ENCODE results near the gene ANKS3. TPM values are rescaled to one million over a fixed set of nuclear protein-coding genes. Genes with fewer than 3 reads are reported as not detected.

Gene ANKS3
- total RNA-seq, 1 experiment from 2014 or later = 25.5 TPM

DNA sequence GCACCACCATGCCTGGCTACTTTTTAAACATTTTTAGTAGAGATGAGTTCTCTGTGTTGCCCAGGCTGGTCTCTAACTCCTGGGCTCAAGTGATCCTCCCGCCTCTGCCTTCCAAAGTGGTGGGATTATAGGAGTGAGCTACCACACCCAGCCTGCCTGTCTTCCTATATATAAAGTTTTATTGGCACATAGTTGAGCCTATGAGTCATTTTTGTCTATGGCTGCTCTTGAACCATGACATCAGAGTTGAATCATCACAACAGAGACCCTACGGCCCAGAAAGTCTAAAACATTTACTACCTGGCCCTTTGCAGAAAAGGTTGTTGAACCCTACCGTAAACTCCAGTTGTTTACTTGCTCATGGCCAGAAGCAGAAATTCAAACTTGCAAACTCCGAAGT lies 46.2 kb upstream of the ANKS3 start:
- H3K27ac ChIP-seq (ENCODE audit: low read depth, low read length) = no peak overlapping the region
- H3K4me1 ChIP-seq (ENCODE audit: control insufficient read depth in 1 of 2, insufficient read depth in 2 of 2, low read length in 2 of 2) = peaks cover 3 to 12% of the 10 kb centered on the region in 2 experiments; a peak in 3 of 4 replicates
- no TSS peak for BruUV-seq (replicated peaks)
- DNase-seq (ENCODE audit: low read depth, low spot score) (no peak), ATAC-seq (peak; percentile 36)
- H3K36me3 ChIP-seq (ENCODE audit: control insufficient read depth in 1 of 2, insufficient read depth in 2 of 2, low read length in 2 of 2) = no peaks in the 10 kb centered on the region
- POLR2A ChIA-PET = no interaction called here
- RAD21 ChIA-PET (ENCODE audit: low non-redundant PET in 1 of 2, low total read pairs in 2 of 2, uncharacterized antibody in 2 of 2, unreplicated experiment in 2 of 2) = no interaction called here
- no peaks in the 10 kb centered on the region for H4K20me1 ChIP-seq (ENCODE audit: insufficient read depth)
- no peak overlapping the region for H3K4me3 ChIP-seq (replicated peaks in 1 of 2; ENCODE audit: low read depth in 1 of 2, low read length in 2 of 2)
- TF ChIP-seq EGR1 (IDR thresholded peaks at IDR 0.05; ENCODE audit: low read depth) (no peak), CEBPB (IDR thresholded peaks at IDR 0.05; ENCODE audit: low read depth) (no peak), POLR2A (IDR thresholded peaks at IDR 0.05; ENCODE audit: borderline replicate concordance, extremely low read depth, insufficient read depth, insufficient read length) (no peak), JUND (IDR thresholded peaks at IDR 0.05) (peak; percentile 56; the same call in 1 of the 2 replicates), ZFX (IDR thresholded peaks at IDR 0.05) (no peak), ELF1 (IDR thresholded peaks at IDR 0.05; ENCODE audit: borderline replicate concordance, low read depth) (no peak), TCF7L2 (IDR thresholded peaks at IDR 0.05; ENCODE audit: borderline replicate concordance, extremely low read depth, insufficient read depth, insufficient read length) (no peak), CBX3 (IDR thresholded peaks at IDR 0.05; ENCODE audit: low read depth) (no peak; the same call in 1 of the 2 replicates), RAD21 (IDR thresholded peaks at IDR 0.05; ENCODE audit: low read depth) (no peak), FOSL1 (IDR thresholded peaks at IDR 0.05; ENCODE audit: low read depth) (peak; percentile 71), YY1 (IDR thresholded peaks at IDR 0.05; ENCODE audit: extremely low read depth, insufficient replicate concordance, low read depth, low read length) (peak; percentile 11), EZH2phosphoT487 (IDR thresholded peaks at IDR 0.05; ENCODE audit: borderline replicate concordance) (no peak), SRF (IDR thresholded peaks at IDR 0.05; ENCODE audit: low read depth) (no peak)
- TF ChIP-seq, protein P1, sequence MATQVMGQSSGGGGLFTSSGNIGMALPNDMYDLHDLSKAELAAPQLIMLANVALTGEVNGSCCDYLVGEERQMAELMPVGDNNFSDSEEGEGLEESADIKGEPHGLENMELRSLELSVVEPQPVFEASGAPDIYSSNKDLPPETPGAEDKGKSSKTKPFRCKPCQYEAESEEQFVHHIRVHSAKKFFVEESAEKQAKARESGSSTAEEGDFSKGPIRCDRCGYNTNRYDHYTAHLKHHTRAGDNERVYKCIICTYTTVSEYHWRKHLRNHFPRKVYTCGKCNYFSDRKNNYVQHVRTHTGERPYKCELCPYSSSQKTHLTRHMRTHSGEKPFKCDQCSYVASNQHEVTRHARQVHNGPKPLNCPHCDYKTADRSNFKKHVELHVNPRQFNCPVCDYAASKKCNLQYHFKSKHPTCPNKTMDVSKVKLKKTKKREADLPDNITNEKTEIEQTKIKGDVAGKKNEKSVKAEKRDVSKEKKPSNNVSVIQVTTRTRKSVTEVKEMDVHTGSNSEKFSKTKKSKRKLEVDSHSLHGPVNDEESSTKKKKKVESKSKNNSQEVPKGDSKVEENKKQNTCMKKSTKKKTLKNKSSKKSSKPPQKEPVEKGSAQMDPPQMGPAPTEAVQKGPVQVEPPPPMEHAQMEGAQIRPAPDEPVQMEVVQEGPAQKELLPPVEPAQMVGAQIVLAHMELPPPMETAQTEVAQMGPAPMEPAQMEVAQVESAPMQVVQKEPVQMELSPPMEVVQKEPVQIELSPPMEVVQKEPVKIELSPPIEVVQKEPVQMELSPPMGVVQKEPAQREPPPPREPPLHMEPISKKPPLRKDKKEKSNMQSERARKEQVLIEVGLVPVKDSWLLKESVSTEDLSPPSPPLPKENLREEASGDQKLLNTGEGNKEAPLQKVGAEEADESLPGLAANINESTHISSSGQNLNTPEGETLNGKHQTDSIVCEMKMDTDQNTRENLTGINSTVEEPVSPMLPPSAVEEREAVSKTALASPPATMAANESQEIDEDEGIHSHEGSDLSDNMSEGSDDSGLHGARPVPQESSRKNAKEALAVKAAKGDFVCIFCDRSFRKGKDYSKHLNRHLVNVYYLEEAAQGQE (IDR thresholded peaks at IDR 0.05; ENCODE audit: low read depth) = no peak
- TF ChIP-seq, protein P2, sequence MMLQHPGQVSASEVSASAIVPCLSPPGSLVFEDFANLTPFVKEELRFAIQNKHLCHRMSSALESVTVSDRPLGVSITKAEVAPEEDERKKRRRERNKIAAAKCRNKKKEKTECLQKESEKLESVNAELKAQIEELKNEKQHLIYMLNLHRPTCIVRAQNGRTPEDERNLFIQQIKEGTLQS (IDR thresholded peaks at IDR 0.05) = no peak; the same call in 1 of the 2 replicates
- H3K9ac ChIP-seq (ENCODE audit: low read length) = no peak overlapping the region
- intact Hi-C loops (cut with micrococcal nuclease) = no loop called here
- H3K79me2 ChIP-seq (ENCODE audit: insufficient read depth, low read length) = no peaks in the 10 kb centered on the region
- H3K4me2 ChIP-seq (ENCODE audit: low read length) = peak overlapping the region; percentile 43
- no peaks in the 10 kb centered on the region for H3K27me3 ChIP-seq (ENCODE audit: insufficient read depth, low read length)
- H2AFZ ChIP-seq (ENCODE audit: low read depth, low read length, poor library complexity, severe bottlenecking) = peak overlapping the region; percentile 94
- H3K9me3 ChIP-seq (ENCODE audit: control insufficient read depth in 1 of 2, insufficient read depth in 1 of 2, low read depth in 1 of 2, low read length in 2 of 2) = no peaks in the 10 kb centered on the region
- no peaks in the 10 kb centered on the region for H3K9me2 ChIP-seq (ENCODE audit: insufficient read depth)
- CTCF ChIA-PET = no interaction called here
